Measurements from ENCODE around the gene GAMT. TPM values are rescaled to one million over a fixed set of nuclear protein-coding genes. Genes with fewer than 3 reads are reported as not detected.

GAMT gene
- total RNA-seq, 1 donor from 2014 or later, result 8.8 TPM

GRCh38 chr19:1423436-1424191 lies 22.3 kb upstream of the GAMT start:
- Mint-ChIP-seq H3K9me3 (no peaks in the 10 kb centered on the region), H3K4me1 (peaks cover 3% of the 10 kb centered on the region), H3K4me3 (no peak overlapping the region), H3K27ac (peak overlapping the region; percentile 30), H3K36me3 (ENCODE audit: low read depth) (peaks cover 77% of the 10 kb centered on the region), H3K27me3 (no peaks in the 10 kb centered on the region)
- ATAC-seq (ENCODE audit: low read depth) (no peak), DNase-seq (no peak)
- no peak for TF ChIP-seq CTCF (IDR thresholded peaks at IDR 0.05)
- ChIA-PET POLR2A (no interaction called here), CTCF (no interaction called here)
- intact Hi-C loops (cut with micrococcal nuclease), result no loop called here

GRCh38 chr19:1422943-1423342 lies 21.6 kb upstream of the GAMT start:
- ChIA-PET POLR2A (no interaction called here), CTCF (no interaction called here)
- Mint-ChIP-seq H3K27me3 (no peaks in the 10 kb centered on the region), H3K9me3 (no peaks in the 10 kb centered on the region), H3K36me3 (ENCODE audit: low read depth) (peaks cover 78% of the 10 kb centered on the region), H3K4me1 (peaks cover 3% of the 10 kb centered on the region), H3K4me3 (no peak overlapping the region), H3K27ac (no peak overlapping the region)
- no peak for DNase-seq
- intact Hi-C loops (cut with micrococcal nuclease), result no loop called here
- TF ChIP-seq CTCF (IDR thresholded peaks at IDR 0.05), result no peak
- ATAC-seq (ENCODE audit: low read depth), result no peak

GRCh38 chr19:1422360-1422759 lies 21.0 kb upstream of the GAMT start:
- Mint-ChIP-seq H3K27ac (no peak overlapping the region), H3K27me3 (no peaks in the 10 kb centered on the region), H3K9me3 (no peaks in the 10 kb centered on the region), H3K4me1 (peaks cover 3% of the 10 kb centered on the region), H3K4me3 (no peak overlapping the region), H3K36me3 (ENCODE audit: low read depth) (peaks cover 79% of the 10 kb centered on the region)
- CTCF ChIA-PET, result no interaction called here
- ATAC-seq (ENCODE audit: low read depth), result no peak
- intact Hi-C loops (cut with micrococcal nuclease), result no loop called here
- TF ChIP-seq CTCF (IDR thresholded peaks at IDR 0.05), result no peak
- DNase-seq, result no peak
- POLR2A ChIA-PET, result no interaction called here

GRCh38 chr19:1421958-1422305 lies 20.6 kb upstream of the GAMT start:
- intact Hi-C loops (cut with micrococcal nuclease), result no loop called here
- TF ChIP-seq CTCF (IDR thresholded peaks at IDR 0.05), result no peak
- ChIA-PET POLR2A (no interaction called here), CTCF (no interaction called here)
- Mint-ChIP-seq H3K4me1 (peaks cover 3% of the 10 kb centered on the region), H3K27ac (no peak overlapping the region), H3K36me3 (ENCODE audit: low read depth) (peaks cover 77% of the 10 kb centered on the region), H3K27me3 (no peaks in the 10 kb centered on the region), H3K4me3 (no peak overlapping the region), H3K9me3 (no peaks in the 10 kb centered on the region)
- ATAC-seq (ENCODE audit: low read depth) (no peak), DNase-seq (no peak)

GRCh38 chr19:1421218-1421957 lies 20.0 kb upstream of the GAMT start:
- Mint-ChIP-seq H3K36me3 (ENCODE audit: low read depth) (peaks cover 77% of the 10 kb centered on the region), H3K9me3 (no peaks in the 10 kb centered on the region), H3K27ac (no peak overlapping the region), H3K4me3 (no peak overlapping the region), H3K4me1 (peaks cover 5% of the 10 kb centered on the region), H3K27me3 (no peaks in the 10 kb centered on the region)
- CTCF ChIA-PET, result no interaction called here
- DNase-seq (no peak), ATAC-seq (ENCODE audit: low read depth) (no peak)
- intact Hi-C loops (cut with micrococcal nuclease), result no loop called here
- no peak for TF ChIP-seq CTCF (IDR thresholded peaks at IDR 0.05)
- POLR2A ChIA-PET, result no interaction called here
